Heart left ventricle (tissue), 16 donors: ENCODE data around the gene UBL3. TPM values are rescaled to one million over a fixed set of nuclear protein-coding genes. Genes with fewer than 3 reads are reported as not detected.

Source experiments
- ATAC-seq, 4 donors: fragments of 200-7000 bp; cut with Tn5 transposase; one replicate each; pipeline ENCODE4 v1.9.1; 2020 to 2022; ENCODE audit warnings: moderate library complexity in 4 of 4, mild to moderate bottlenecking in 3 of 4, moderate number of reproducible peaks in 1 of 4
- DNase-seq, 5 donors: peaks; one replicate each; pipeline ENCODE4 v3.0.0-alpha.2; 2020
- H3K27ac ChIP-seq, 12 donors: fragments of 200-600 bp; sonication (generic) in 4 of 12; one replicate each; pipeline versions ENCODE4 v1.5.0 to v1.8.0; 2016 to 2022; ENCODE audit warnings: mild to moderate bottlenecking in 2 of 12
- H3K27me3 ChIP-seq, 9 donors: fragments of 200-600 bp; sonication (generic) in 2 of 9; one replicate each; pipeline versions ENCODE4 v1.5.1 to v1.8.0; 2016 to 2022; ENCODE audit warnings: mild to moderate bottlenecking in 3 of 9
- H3K36me3 ChIP-seq, 9 donors: fragments of 200-600 bp; sonication (generic) in 2 of 9; one replicate each; pipeline versions ENCODE4 v1.5.0 to v1.8.0; 2018 to 2022; ENCODE audit warnings: mild to moderate bottlenecking in 2 of 9
- H3K4me1 ChIP-seq, 12 donors: fragments of 200-600 bp; sonication (generic) in 4 of 12; one replicate each; pipeline versions ENCODE4 v1.5.0 to v1.8.0; 2016 to 2022; ENCODE audit warnings: mild to moderate bottlenecking in 3 of 12
- H3K4me3 ChIP-seq, 12 donors: fragments of 200-600 bp; sonication (generic) in 4 of 12; one replicate each; pipeline versions ENCODE4 v1.5.0 to v1.8.0; 2017 to 2022; ENCODE audit warnings: mild to moderate bottlenecking in 9 of 12, moderate library complexity in 4 of 12
- H3K9me3 ChIP-seq, 12 donors: fragments of 200-600 bp; sonication (generic) in 4 of 12; one replicate each; pipeline versions ENCODE4 v1.5.0 to v1.8.0; 2016 to 2022; ENCODE audit warnings: mild to moderate bottlenecking in 1 of 12
- POLR2A ChIP-seq, 2 donors: fragments of 450-650 bp; IDR thresholded peaks; one replicate each; pipeline ENCODE4 v1.6.1; 2017; ENCODE audit warnings: antibody characterized with exemption in 2 of 2, mild to moderate bottlenecking in 2 of 2, moderate library complexity in 2 of 2
- WGBS, 4 donors: extraction: QIAGEN DNeasy Blood & Tissue Kit in 2 of 4; methylation state at CpG; one replicate each; pipeline versions ENCODE4 v1.1.5 to v1.1.7; 2013 to 2018; 5-methylcytosine and 5-hydroxymethylcytosine counted together
- intact Hi-C, 10 donors: fragments of 100-400 bp; cut with DNase I; formaldehyde crosslinking; loops; one replicate each; pipeline versions ENCODE4 v1.11.1 to v1.14.2; 2022
- polyA plus RNA-seq, 2 donors: library from polyadenylated mRNA; stranded (reverse); fragments of 200-250 nt; gene quantifications; one replicate each; pipeline ENCODE4 v1.2.3, GENCODE V29; 2013
- total RNA-seq, 9 donors: library from RNA; depleted of rRNA in 2 of 9; stranded (reverse); fragments of >200 nt in 2 of 9; fragmentation: NEBNext Ultra II Directional in 3 of 9; extraction: Animal tissue kit (Norgen Biotek cat#: 25700) in 3 of 9; gene quantifications; one replicate each; pipeline versions ENCODE4 v1.1.0 to v1.2.4, GENCODE V29; 2016 to 2023
- TF ChIP-seq, protein P1 (sequence below), 12 donors: fragments of 200-600 bp; sonication (generic) in 4 of 12; IDR thresholded peaks; one replicate each; pipeline versions ENCODE4 v1.5.0 to v1.8.0; 2018 to 2022; ENCODE audit warnings: antibody characterized with exemption in 12 of 12, mild to moderate bottlenecking in 5 of 12
- donor health status: ischemic (EF 13 %, LVEDD 7.1; RV severe dilation, severe dysfunction).
- donor health status: healthy with polysubstance abuse.
- donor health status: DM: no; HTN: yes; CAD: no.
- donor health status: DM: no; HTN: no; CAD: no.
- donor health status: ischemic (EF 25% LVEDD 6.9; RV normal size, moderate dysfunction).
- donor health status: ischemic (EF 25% LVEDD 5.7; RV mildly dilated, moderate dysfunction).
- donor health status: healthy.
- donor health status: DM: yes; HTN: yes; CAD: no.
- donor health status: ischemic (EF 35%, LVEDD 5.7; RV mildly dilated, moderate dysfunction).
- donor health status: nonischemic (EF 11% LVEDD 7.7; RV severe dilation, severe dysfunction).
- donor health status: DM: yes; HTN: yes; CAD: no.
- donor health status: PGD.
- donor health status: ischemic (EF 29% LVEDD 5.4; RV normal size, mild dysfunction).
- donor health status: nonischemic (EF 23%, LVEDD 6.1; RV moderate dilation, normal function).

Gene UBL3
- total and polyA plus RNA-seq, 11 donors: 9.1 to 27.7 (median 20.6) TPM

DNA sequence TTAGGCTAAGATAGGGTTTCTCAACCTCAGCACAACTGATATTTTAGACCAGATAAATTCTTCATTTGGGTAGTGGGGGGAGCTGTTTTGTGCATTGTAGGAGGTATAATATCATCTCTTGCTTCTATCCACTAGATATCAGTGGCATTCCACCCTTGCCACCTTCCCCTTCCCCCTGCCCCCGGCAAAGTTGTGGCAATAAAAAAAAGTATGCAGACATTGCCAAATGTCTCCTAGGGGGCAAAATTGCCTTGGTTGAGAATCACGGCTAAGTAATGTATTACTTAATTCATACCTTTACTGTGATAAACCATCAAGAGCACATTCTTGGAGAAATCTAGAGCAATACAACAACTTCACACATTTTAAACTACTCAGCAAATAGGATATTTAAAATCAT, 51.4 kb downstream of the UBL3 start:
- Histone ChIP-seq H3K9me3 (peaks cover 0 to 5% (median 0%) of the 10 kb centered on the region in 12 donors), H3K4me1 (peaks cover 0 to 23% (median 0%) of the 10 kb centered on the region in 12 donors), H3K36me3 (no peaks in the 10 kb centered on the region), H3K27ac (no peak overlapping the region), H3K27me3 (no peaks in the 10 kb centered on the region), H3K4me3 (no peak overlapping the region)
- no peak for DNase-seq
- ATAC-seq: no peak
- 62 to 71% (median 66%) methylated on average over 2 of the region's 2 CpGs for WGBS, 4 donors
- TF ChIP-seq POLR2A (IDR thresholded peaks at IDR 0.05): no peak
- TF ChIP-seq, protein P1, sequence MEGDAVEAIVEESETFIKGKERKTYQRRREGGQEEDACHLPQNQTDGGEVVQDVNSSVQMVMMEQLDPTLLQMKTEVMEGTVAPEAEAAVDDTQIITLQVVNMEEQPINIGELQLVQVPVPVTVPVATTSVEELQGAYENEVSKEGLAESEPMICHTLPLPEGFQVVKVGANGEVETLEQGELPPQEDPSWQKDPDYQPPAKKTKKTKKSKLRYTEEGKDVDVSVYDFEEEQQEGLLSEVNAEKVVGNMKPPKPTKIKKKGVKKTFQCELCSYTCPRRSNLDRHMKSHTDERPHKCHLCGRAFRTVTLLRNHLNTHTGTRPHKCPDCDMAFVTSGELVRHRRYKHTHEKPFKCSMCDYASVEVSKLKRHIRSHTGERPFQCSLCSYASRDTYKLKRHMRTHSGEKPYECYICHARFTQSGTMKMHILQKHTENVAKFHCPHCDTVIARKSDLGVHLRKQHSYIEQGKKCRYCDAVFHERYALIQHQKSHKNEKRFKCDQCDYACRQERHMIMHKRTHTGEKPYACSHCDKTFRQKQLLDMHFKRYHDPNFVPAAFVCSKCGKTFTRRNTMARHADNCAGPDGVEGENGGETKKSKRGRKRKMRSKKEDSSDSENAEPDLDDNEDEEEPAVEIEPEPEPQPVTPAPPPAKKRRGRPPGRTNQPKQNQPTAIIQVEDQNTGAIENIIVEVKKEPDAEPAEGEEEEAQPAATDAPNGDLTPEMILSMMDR (IDR thresholded peaks at IDR 0.05): no peak
- intact Hi-C loops: no loop called here

DNA sequence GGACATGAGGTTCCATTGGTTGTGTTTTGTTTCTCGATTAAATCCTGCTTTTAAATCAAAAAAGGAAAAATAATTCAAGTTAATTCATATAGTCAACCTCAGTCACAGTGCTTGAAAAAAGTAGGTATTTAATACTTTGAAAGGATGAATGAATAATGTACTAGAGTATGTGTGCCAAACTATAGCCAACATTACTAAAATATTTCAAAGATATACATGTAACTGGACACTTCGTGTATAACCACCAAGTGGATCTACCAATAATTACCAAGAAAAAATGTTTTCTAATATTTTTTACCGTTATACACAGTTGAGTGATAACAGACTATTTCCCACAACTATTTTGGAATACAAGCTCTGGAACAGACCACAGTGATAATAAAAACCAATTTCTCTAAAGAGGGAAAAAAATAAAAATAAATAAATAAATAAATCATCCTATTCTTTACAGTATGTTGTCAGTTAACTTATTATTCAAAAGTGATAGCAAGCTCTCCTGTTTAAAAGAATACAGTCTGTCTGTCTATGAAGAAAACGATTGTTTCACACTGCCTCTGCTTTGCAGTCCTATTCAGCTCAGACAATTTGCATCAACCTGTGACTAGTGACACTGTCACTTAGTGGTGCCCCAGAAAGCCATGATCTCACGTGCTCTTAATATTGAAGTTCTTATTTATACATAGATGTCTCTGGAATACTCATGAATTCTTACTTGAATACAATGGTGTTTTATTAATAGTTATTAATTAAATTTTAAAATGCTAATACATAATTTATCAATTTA, 58.2 kb downstream of the UBL3 start:
- Histone ChIP-seq H3K36me3 (no peaks in the 10 kb centered on the region), H3K27ac (no peak overlapping the region), H3K4me1 (peaks cover 0 to 17% (median 2%) of the 10 kb centered on the region in 12 donors), H3K4me3 (no peak overlapping the region), H3K27me3 (no peaks in the 10 kb centered on the region), H3K9me3 (no peaks in the 10 kb centered on the region)
- no peak for ATAC-seq
- WGBS, 4 donors: 88 to 92% (median 91%) methylated on average over 5 of the region's 5 CpGs
- intact Hi-C loops: no loop called here
- TF ChIP-seq, protein P1 (IDR thresholded peaks at IDR 0.05): no peak
- no peak for TF ChIP-seq POLR2A (IDR thresholded peaks at IDR 0.05)
- no peak for DNase-seq

DNA sequence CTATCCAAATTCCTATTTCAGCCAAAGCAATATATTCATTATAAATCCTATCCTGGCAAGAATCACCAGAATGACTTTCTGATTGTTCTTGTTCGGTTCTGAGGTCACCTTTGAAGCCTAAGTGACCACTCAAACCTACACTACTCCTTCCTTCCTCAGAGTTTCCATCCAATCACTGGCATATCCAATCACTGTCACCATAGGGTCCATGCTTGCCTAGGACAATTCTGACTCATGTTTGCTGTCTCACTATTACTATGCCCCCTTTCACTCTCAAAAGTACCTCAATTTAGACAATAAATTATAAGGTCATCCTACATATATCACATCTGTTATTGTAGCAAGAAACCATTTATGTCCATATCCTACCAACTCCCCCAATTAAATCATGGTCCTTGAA, 58.9 kb downstream of the UBL3 start:
- 88 to 93% (median 91%) methylated on average over 1 of the region's 1 CpG for WGBS, 4 donors

DNA sequence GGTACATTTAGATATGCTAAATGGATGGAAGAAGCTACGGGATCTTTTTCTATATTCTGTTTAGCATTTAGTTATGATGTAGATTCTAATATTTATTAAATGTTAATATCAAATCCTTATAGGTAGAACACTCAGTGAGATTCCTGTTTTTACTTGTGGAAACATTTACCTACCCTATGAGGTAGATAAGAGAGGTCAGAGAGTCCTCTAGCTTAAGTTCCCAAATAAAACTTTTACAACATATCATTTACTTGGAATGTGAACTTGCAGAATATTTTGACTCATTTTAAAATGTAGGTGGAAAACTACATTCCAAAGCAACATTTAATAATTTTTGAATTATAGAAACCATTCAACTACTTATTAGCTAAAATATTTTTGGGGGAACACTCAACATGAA, 63.7 kb downstream of the UBL3 start:
- no peaks in the 10 kb centered on the region for H3K27me3 ChIP-seq
- ATAC-seq (no peak), DNase-seq (no peak)
- peaks cover 0 to 17% (median 6%) of the 10 kb centered on the region in 12 donors for H3K4me1 ChIP-seq
- 98 to 100% (median 98%) methylated on average over 1 of the region's 1 CpG for WGBS, 4 donors
- no peaks in the 10 kb centered on the region for H3K9me3 ChIP-seq
- H3K36me3 ChIP-seq: no peaks in the 10 kb centered on the region
- TF ChIP-seq POLR2A (IDR thresholded peaks at IDR 0.05): no peak
- TF ChIP-seq, protein P1 (IDR thresholded peaks at IDR 0.05): no peak
- H3K4me3 ChIP-seq: no peak overlapping the region
- intact Hi-C loops: loop anchor here in 1 of 10 donors (10.0 kb wide), 1 partner anchor 48 kb away; no protein-coding TSS in a partner anchor
- no peak overlapping the region for H3K27ac ChIP-seq

More for the DNA sequence above, 58.9 kb downstream of the UBL3 start:
- DNase-seq: no peak
- intact Hi-C loops: no loop called here
- ATAC-seq: no peak
- Histone ChIP-seq H3K27me3 (no peaks in the 10 kb centered on the region), H3K36me3 (no peaks in the 10 kb centered on the region), H3K9me3 (no peaks in the 10 kb centered on the region), H3K4me1 (peaks cover 0 to 17% (median 2%) of the 10 kb centered on the region in 12 donors), H3K27ac (no peak overlapping the region), H3K4me3 (no peak overlapping the region)
- TF ChIP-seq POLR2A (IDR thresholded peaks at IDR 0.05): no peak
- TF ChIP-seq, protein P1 (IDR thresholded peaks at IDR 0.05): no peak
